ENCODE results near the gene DNAH2. TPM values are rescaled to one million over a fixed set of nuclear protein-coding genes. Genes with fewer than 3 reads are reported as not detected.

Gene DNAH2
- total RNA-seq, 1 experiment from 2014 or later: 0.15 TPM

DNA sequence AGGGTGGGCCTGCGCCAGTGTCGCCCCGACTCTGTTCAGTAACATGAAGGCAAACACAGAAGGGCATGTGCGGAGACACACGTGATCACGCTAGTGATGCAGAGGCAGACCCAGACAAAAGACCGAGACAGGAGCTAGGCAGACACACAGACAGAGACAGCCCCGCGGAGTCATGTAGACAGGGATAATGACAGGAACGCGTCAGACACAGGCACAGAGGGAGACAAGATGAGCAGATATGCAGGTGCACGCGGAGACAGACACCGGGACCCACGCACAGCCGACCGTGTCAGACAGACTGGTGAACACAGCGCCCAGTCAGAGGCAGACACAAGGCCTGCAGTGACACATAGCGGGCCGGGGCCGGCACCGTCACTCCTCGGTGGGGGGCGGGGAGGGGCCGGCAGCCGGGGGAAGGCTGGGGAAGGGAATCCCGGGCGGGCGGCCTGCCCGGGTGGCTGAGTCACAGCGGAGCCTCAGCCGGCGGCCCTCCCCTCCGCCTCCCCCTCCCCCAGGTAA lies 123.9 kb downstream of the DNAH2 start:
- H3K27me3 Mint-ChIP-seq (ENCODE audit: low read depth): peaks cover 30% of the 10 kb centered on the region
- peak; percentile 75 for DNase-seq
- peak overlapping the region in 1 of 3 experiments; percentile 80; a peak in 2 of 7 replicates for H3K27ac Mint-ChIP-seq

More for the DNA sequence above, 123.9 kb downstream of the DNAH2 start:
- Histone ChIP-seq H4K5ac (ENCODE audit: insufficient read length, low read depth, low read length) (no peak overlapping the region), H3K27ac (ENCODE audit: insufficient read length, low read depth, low read length) (no peak overlapping the region), H3K23me2 (ENCODE audit: insufficient read length, low read depth, low read length, poor library complexity, severe bottlenecking) (peaks cover 36% of the 10 kb centered on the region), H3K23ac (ENCODE audit: insufficient read length, low read depth, low read length) (no peak overlapping the region), H4K20me1 (ENCODE audit: control insufficient read depth, insufficient read depth, insufficient read length) (no peaks in the 10 kb centered on the region), H3K4me2 (ENCODE audit: insufficient read depth, insufficient read length, low read length) (peak overlapping the region; percentile 97), H3K18ac (ENCODE audit: insufficient read length, low read depth, low read length) (no peak overlapping the region), H2BK120ac (ENCODE audit: low read depth, low read length, poor library complexity, severe bottlenecking) (no peak overlapping the region), H3K4ac (ENCODE audit: low read depth, low read length) (no peak overlapping the region), H3K27me3 (ENCODE audit: insufficient read depth, low read length) (peaks cover 28% of the 10 kb centered on the region; the same call in 1 of the 2 replicates), H4K8ac (replicated peaks; ENCODE audit: insufficient read length, low read depth, low read length) (no peak overlapping the region), H2AK5ac (ENCODE audit: insufficient read length, low read length) (no peak overlapping the region), H2BK15ac (ENCODE audit: low read depth, low read length) (no peak overlapping the region), H3K14ac (ENCODE audit: insufficient read depth, low read length) (no peak overlapping the region), H3T11ph (ENCODE audit: low read length) (no peak overlapping the region), H3K9me3 (ENCODE audit: control insufficient read depth, low read depth, low read length) (no peaks in the 10 kb centered on the region), H3K79me2 (ENCODE audit: insufficient read depth, low read length) (no peaks in the 10 kb centered on the region), H2BK5ac (ENCODE audit: insufficient read length, low read length) (no peak overlapping the region), H3K9ac (ENCODE audit: extremely low read depth, insufficient read length, low read length) (no peak overlapping the region), H2BK12ac (ENCODE audit: insufficient read length, low read depth, low read length) (no peak overlapping the region), H2BK20ac (ENCODE audit: low read depth, low read length, poor library complexity, severe bottlenecking) (no peak overlapping the region), H3K4me1 (ENCODE audit: insufficient read depth, low read length) (no peaks in the 10 kb centered on the region; the same call in 1 of the 2 replicates), H3K56ac (ENCODE audit: insufficient read length, low read depth, low read length) (no peak overlapping the region), H3K79me1 (ENCODE audit: insufficient read depth, low read depth, low read length, poor library complexity, severe bottlenecking) (no peaks in the 10 kb centered on the region), H4K91ac (ENCODE audit: insufficient read length, low read depth, low read length) (no peak overlapping the region), H2AFZ (ENCODE audit: low read length) (no peak overlapping the region)
- Mint-ChIP-seq H3K9me3 (no peaks in the 10 kb centered on the region; a peak in 1 of 5 replicates), H3K4me3 (peak overlapping the region; percentile 89 to 94), H3K4me1 (peaks cover 42 to 58% of the 10 kb centered on the region in 2 experiments), H3K36me3 (ENCODE audit: insufficient read depth in 1 of 3, low read depth in 3 of 3) (peaks cover 2 to 17% (median 10%) of the 10 kb centered on the region in 3 experiments; a peak in 5 of 7 replicates)
- no CpG with 5 or more reads among the region's 34 CpGs for WGBS (ENCODE audit: extremely low coverage, insufficient read length, low lambda C conversion rate)
- TF ChIP-seq, protein P1, sequence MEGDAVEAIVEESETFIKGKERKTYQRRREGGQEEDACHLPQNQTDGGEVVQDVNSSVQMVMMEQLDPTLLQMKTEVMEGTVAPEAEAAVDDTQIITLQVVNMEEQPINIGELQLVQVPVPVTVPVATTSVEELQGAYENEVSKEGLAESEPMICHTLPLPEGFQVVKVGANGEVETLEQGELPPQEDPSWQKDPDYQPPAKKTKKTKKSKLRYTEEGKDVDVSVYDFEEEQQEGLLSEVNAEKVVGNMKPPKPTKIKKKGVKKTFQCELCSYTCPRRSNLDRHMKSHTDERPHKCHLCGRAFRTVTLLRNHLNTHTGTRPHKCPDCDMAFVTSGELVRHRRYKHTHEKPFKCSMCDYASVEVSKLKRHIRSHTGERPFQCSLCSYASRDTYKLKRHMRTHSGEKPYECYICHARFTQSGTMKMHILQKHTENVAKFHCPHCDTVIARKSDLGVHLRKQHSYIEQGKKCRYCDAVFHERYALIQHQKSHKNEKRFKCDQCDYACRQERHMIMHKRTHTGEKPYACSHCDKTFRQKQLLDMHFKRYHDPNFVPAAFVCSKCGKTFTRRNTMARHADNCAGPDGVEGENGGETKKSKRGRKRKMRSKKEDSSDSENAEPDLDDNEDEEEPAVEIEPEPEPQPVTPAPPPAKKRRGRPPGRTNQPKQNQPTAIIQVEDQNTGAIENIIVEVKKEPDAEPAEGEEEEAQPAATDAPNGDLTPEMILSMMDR (conservative IDR thresholded peaks at IDR 0.05): no peak
